ENCODE data around the gene RAE1. TPM values are rescaled to one million over a fixed set of nuclear protein-coding genes. Genes with fewer than 3 reads are reported as not detected.

Gene RAE1
- total RNA-seq, 1 experiment from 2014 or later: 59.6 TPM

- Histone ChIP-seq H3K4me2 (ENCODE audit: low read depth, low read length, poor library complexity, severe bottlenecking) (no peak overlapping the region), H3K4me1 (ENCODE audit: low read length) (peaks cover 72% of the 10 kb centered on the region), H3K9ac (ENCODE audit: low read length) (no peak overlapping the region), H3K27ac (ENCODE audit: low read length) (peak overlapping the region; percentile 97), H3K36me3 (ENCODE audit: insufficient read depth, low read length) (0 out of 2 replicates have a peak, but pooled peaks cover 5% of the 10 kb centered on the region), H3K9me3 (ENCODE audit: low read length) (no peaks in the 10 kb centered on the region), H3K27me3 (ENCODE audit: low read length) (no peaks in the 10 kb centered on the region), H3K4me3 (ENCODE audit: low read length) (no peak overlapping the region), H2AFZ (ENCODE audit: low read length) (no peak overlapping the region), H3K79me2 (ENCODE audit: low read length) (no peaks in the 10 kb centered on the region), H4K20me1 (ENCODE audit: insufficient read depth, low read depth, low read length) (no peaks in the 10 kb centered on the region), H3K9me2 (replicated peaks; ENCODE audit: insufficient read depth, low read length) (no peaks in the 10 kb centered on the region)
- DNase-seq: no peak
Measured at GRCh38 chr20:57313951-57314350, 37.1 kb upstream of the RAE1 start.

- Histone ChIP-seq H3K4me3 (ENCODE audit: low read length) (peak overlapping the region; percentile 43), H3K27ac (ENCODE audit: low read length) (peak overlapping the region; percentile 97), H3K4me2 (ENCODE audit: low read depth, low read length, poor library complexity, severe bottlenecking) (peak overlapping the region; percentile 54), H3K9me2 (replicated peaks; ENCODE audit: insufficient read depth, low read length) (no peaks in the 10 kb centered on the region), H3K36me3 (ENCODE audit: insufficient read depth, low read length) (0 out of 2 replicates have a peak, but pooled peaks cover 5% of the 10 kb centered on the region), H3K9ac (ENCODE audit: low read length) (peak overlapping the region; percentile 55), H3K79me2 (ENCODE audit: low read length) (no peaks in the 10 kb centered on the region), H4K20me1 (ENCODE audit: insufficient read depth, low read depth, low read length) (no peaks in the 10 kb centered on the region), H3K27me3 (ENCODE audit: low read length) (no peaks in the 10 kb centered on the region), H2AFZ (ENCODE audit: low read length) (no peak overlapping the region), H3K4me1 (ENCODE audit: low read length) (peaks cover 69% of the 10 kb centered on the region), H3K9me3 (ENCODE audit: low read length) (no peaks in the 10 kb centered on the region)
- peak; percentile 77 for DNase-seq
Measured at GRCh38 chr20:57315083-57315975, 35.7 kb upstream of the RAE1 start.

DNA sequence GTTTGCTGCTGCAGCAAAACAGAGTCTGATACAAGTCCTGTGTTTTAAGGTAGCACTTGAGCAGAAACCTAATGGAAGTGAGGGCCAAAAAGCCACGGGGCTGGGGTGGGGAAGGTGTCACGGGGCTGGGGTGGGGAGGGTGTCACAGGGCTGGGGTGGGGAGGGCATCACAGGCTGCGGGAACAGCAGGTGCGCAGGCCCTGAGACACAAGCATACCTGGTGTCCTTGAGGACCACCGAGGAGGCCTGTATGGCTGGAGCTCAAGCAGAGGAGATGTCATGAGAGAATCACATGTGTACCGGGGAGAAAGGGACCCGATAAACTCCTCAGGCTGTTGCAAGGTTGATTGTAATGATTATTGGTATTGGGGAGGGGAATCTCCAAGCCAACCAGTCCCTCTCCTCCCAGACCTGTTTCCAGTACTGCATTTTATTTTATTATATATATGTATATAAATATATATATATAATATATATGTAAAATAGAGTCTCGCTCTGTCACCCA lies 35.0 kb upstream of the RAE1 start:
- Histone ChIP-seq H3K9me2 (replicated peaks; ENCODE audit: insufficient read depth, low read length) (no peaks in the 10 kb centered on the region), H3K79me2 (ENCODE audit: low read length) (no peaks in the 10 kb centered on the region), H3K27ac (ENCODE audit: low read length) (peak overlapping the region; percentile 97), H3K4me2 (ENCODE audit: low read depth, low read length, poor library complexity, severe bottlenecking) (peak overlapping the region; percentile 54), H3K4me3 (ENCODE audit: low read length) (peak overlapping the region; percentile 43), H3K27me3 (ENCODE audit: low read length) (no peaks in the 10 kb centered on the region), H3K4me1 (ENCODE audit: low read length) (peaks cover 75% of the 10 kb centered on the region), H3K36me3 (ENCODE audit: insufficient read depth, low read length) (0 out of 2 replicates have a peak, but pooled peaks cover 5% of the 10 kb centered on the region), H4K20me1 (ENCODE audit: insufficient read depth, low read depth, low read length) (no peaks in the 10 kb centered on the region), H2AFZ (ENCODE audit: low read length) (no peak overlapping the region), H3K9me3 (ENCODE audit: low read length) (no peaks in the 10 kb centered on the region), H3K9ac (ENCODE audit: low read length) (peak overlapping the region; percentile 55)
- peak; percentile 73 for DNase-seq

- H3K27ac ChIP-seq (ENCODE audit: low read length): peak overlapping the region; percentile 97
- H3K27me3 ChIP-seq (ENCODE audit: low read length): no peaks in the 10 kb centered on the region
- H2AFZ ChIP-seq (ENCODE audit: low read length): no peak overlapping the region
- peak overlapping the region; percentile 59 for H3K4me2 ChIP-seq (ENCODE audit: low read depth, low read length, poor library complexity, severe bottlenecking)
- no peaks in the 10 kb centered on the region for H3K9me2 ChIP-seq (replicated peaks; ENCODE audit: insufficient read depth, low read length)
- H3K9me3 ChIP-seq (ENCODE audit: low read length): no peaks in the 10 kb centered on the region
- DNase-seq: peak; percentile 96
- H3K4me3 ChIP-seq (ENCODE audit: low read length): peak overlapping the region; percentile 41; the same call in 1 of the 2 replicates
- 0 out of 2 replicates have a peak, but pooled peaks cover 5% of the 10 kb centered on the region for H3K36me3 ChIP-seq (ENCODE audit: insufficient read depth, low read length)
- H3K4me1 ChIP-seq (ENCODE audit: low read length): peaks cover 83% of the 10 kb centered on the region
- H3K9ac ChIP-seq (ENCODE audit: low read length): peak overlapping the region; percentile 76
- no peaks in the 10 kb centered on the region for H3K79me2 ChIP-seq (ENCODE audit: low read length)
- H4K20me1 ChIP-seq (ENCODE audit: insufficient read depth, low read depth, low read length): no peaks in the 10 kb centered on the region
Measured at GRCh38 chr20:57316795-57317201, 34.3 kb upstream of the RAE1 start.

DNA sequence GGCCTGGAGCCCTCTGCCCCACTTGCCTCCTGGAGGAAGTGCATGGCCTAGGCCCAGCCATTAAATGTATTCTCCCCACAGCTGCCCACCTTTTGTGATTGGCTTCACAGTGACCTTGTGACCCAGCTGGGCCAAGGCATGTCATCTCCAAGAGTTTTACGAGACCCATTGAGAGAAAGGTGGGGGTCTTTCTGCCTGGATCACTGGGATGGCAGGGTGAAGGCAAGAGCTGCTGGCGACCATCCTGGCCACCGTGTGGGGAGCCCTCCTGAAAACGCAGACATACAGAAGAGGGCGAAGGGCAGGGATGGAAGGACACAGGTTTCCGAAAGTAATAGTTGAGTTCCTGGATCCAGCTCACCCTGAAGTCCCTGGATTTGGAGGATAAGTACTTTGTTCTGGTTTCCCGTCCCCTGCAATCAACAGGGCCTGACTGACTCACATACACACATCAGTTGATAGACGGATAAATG lies 33.7 kb upstream of the RAE1 start:
- peak overlapping the region; percentile 59 for H3K4me2 ChIP-seq (ENCODE audit: low read depth, low read length, poor library complexity, severe bottlenecking)

GRCh38 chr20:57317789-57318371 lies 33.2 kb upstream of the RAE1 start:
- H3K9me3 ChIP-seq (ENCODE audit: low read length): no peaks in the 10 kb centered on the region
- no peaks in the 10 kb centered on the region for H4K20me1 ChIP-seq (ENCODE audit: insufficient read depth, low read depth, low read length)
- no peaks in the 10 kb centered on the region for H3K9me2 ChIP-seq (replicated peaks; ENCODE audit: insufficient read depth, low read length)
- no peaks in the 10 kb centered on the region for H3K79me2 ChIP-seq (ENCODE audit: low read length)
- peaks cover 94% of the 10 kb centered on the region for H3K4me1 ChIP-seq (ENCODE audit: low read length)
- H3K27me3 ChIP-seq (ENCODE audit: low read length): no peaks in the 10 kb centered on the region
- H3K9ac ChIP-seq (ENCODE audit: low read length): peak overlapping the region; percentile 76
- H3K36me3 ChIP-seq (ENCODE audit: insufficient read depth, low read length): 0 out of 2 replicates have a peak, but pooled peaks cover 5% of the 10 kb centered on the region
- H3K4me3 ChIP-seq (ENCODE audit: low read length): peak overlapping the region; percentile 41
- peak; percentile 78 for DNase-seq
- peak overlapping the region; percentile 97 for H3K27ac ChIP-seq (ENCODE audit: low read length)
- no peak overlapping the region for H2AFZ ChIP-seq (ENCODE audit: low read length)
- H3K4me2 ChIP-seq (ENCODE audit: low read depth, low read length, poor library complexity, severe bottlenecking): peak overlapping the region; percentile 59

More for the DNA sequence above, 33.7 kb upstream of the RAE1 start:
- Histone ChIP-seq H3K36me3 (ENCODE audit: insufficient read depth, low read length) (0 out of 2 replicates have a peak, but pooled peaks cover 5% of the 10 kb centered on the region), H2AFZ (ENCODE audit: low read length) (no peak overlapping the region), H3K27ac (ENCODE audit: low read length) (peak overlapping the region; percentile 97), H3K9me3 (ENCODE audit: low read length) (no peaks in the 10 kb centered on the region), H3K79me2 (ENCODE audit: low read length) (no peaks in the 10 kb centered on the region), H3K4me3 (ENCODE audit: low read length) (peak overlapping the region; percentile 41), H3K9me2 (replicated peaks; ENCODE audit: insufficient read depth, low read length) (no peaks in the 10 kb centered on the region), H3K4me1 (ENCODE audit: low read length) (peaks cover 89% of the 10 kb centered on the region), H3K9ac (ENCODE audit: low read length) (peak overlapping the region; percentile 76), H3K27me3 (ENCODE audit: low read length) (no peaks in the 10 kb centered on the region), H4K20me1 (ENCODE audit: insufficient read depth, low read depth, low read length) (no peaks in the 10 kb centered on the region)
- DNase-seq: peak; percentile 71

DNA sequence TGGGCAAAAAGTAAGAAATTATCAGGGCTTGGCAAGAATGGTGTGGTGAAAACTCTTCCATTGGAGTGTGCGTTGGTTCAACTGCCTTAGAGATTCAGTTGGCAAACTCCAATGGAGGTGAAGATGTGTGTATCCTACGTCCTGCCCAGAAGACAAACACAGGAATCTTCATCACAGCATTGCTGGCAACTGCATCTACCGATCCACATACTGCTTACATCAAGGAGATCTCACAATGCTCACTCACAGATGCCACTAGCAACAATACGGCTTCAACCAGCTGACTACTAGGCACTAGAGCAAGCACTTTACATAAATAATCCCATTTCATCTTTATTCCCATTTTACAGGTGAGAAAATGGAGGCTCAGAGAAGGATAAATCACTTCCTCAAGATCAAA lies 31.5 kb upstream of the RAE1 start:
- Histone ChIP-seq H4K20me1 (ENCODE audit: insufficient read depth, low read depth, low read length) (no peaks in the 10 kb centered on the region), H3K4me3 (ENCODE audit: low read length) (no peak overlapping the region), H3K27me3 (ENCODE audit: low read length) (no peaks in the 10 kb centered on the region), H3K27ac (ENCODE audit: low read length) (peak overlapping the region; percentile 97), H3K36me3 (ENCODE audit: insufficient read depth, low read length) (0 out of 2 replicates have a peak, but pooled peaks cover 5% of the 10 kb centered on the region), H3K9me3 (ENCODE audit: low read length) (no peaks in the 10 kb centered on the region), H3K79me2 (ENCODE audit: low read length) (no peaks in the 10 kb centered on the region), H3K4me2 (ENCODE audit: low read depth, low read length, poor library complexity, severe bottlenecking) (no peak overlapping the region), H3K4me1 (ENCODE audit: low read length) (peaks cover 96% of the 10 kb centered on the region), H2AFZ (ENCODE audit: low read length) (0 out of 2 replicates have a peak overlapping the region, but pooled peaks have one; percentile 15), H3K9ac (ENCODE audit: low read length) (0 out of 2 replicates have a peak overlapping the region, but pooled peaks have one; percentile 17), H3K9me2 (replicated peaks; ENCODE audit: insufficient read depth, low read length) (no peaks in the 10 kb centered on the region)
- peak; percentile 61 for DNase-seq
